DND-41 (cell line): ENCODE results near the gene LRRC10B.

ENCODE experiments used
- EZH2 ChIP-seq: IDR thresholded peaks from 3 replicates; pipeline ENCODE4 v1.6.1; 2012; ENCODE audit warnings: borderline replicate concordance, low read depth, mild to moderate bottlenecking, moderate library complexity, low read length, inconsistent platforms; ENCODE audit not compliant: severe bottlenecking
- TF ChIP-seq, protein P1 (sequence below): IDR thresholded peaks from 2 replicates; pipeline ENCODE4 v1.5.1; 2012; ENCODE audit warnings: borderline replicate concordance, low read length, moderate library complexity, mild to moderate bottlenecking; ENCODE audit not compliant: poor library complexity, severe bottlenecking; ENCODE audit errors: extremely low read depth

DNA sequence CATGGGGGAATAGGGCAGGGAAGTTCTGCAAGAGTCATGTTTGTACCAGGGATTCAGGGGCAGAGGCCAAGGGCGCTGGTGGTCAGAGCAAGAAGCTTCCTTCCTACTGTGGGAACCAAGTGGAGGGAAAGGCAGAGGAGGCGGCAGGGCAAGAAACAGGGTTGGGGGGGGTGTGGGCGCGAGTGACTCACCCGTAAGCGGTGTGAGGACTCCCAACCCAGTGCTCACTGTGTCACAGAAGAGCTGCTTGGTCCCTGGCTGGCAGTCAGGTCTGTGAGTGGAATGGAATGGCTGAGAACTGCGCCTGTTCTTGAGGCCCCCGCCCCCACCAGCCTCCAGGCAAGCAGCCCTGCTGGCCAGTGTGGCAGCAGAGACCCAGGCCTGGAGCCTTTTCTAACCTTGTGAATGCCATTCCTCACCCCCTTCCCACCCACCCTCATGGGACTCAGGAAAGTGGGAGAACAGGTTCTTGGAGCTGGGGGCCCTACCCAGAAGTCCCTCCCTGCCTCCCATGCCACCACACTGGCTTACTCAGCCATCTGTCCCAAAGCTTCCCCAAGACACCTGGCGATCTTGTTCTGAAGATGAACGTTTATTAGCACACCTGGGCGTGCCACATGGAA, 4.7 kb downstream of the LRRC10B start:
- TF ChIP-seq, protein P1, sequence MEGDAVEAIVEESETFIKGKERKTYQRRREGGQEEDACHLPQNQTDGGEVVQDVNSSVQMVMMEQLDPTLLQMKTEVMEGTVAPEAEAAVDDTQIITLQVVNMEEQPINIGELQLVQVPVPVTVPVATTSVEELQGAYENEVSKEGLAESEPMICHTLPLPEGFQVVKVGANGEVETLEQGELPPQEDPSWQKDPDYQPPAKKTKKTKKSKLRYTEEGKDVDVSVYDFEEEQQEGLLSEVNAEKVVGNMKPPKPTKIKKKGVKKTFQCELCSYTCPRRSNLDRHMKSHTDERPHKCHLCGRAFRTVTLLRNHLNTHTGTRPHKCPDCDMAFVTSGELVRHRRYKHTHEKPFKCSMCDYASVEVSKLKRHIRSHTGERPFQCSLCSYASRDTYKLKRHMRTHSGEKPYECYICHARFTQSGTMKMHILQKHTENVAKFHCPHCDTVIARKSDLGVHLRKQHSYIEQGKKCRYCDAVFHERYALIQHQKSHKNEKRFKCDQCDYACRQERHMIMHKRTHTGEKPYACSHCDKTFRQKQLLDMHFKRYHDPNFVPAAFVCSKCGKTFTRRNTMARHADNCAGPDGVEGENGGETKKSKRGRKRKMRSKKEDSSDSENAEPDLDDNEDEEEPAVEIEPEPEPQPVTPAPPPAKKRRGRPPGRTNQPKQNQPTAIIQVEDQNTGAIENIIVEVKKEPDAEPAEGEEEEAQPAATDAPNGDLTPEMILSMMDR = no peak
- TF ChIP-seq EZH2 = no peak
